HCT116 (cell line): Measurements from ENCODE around the gene GNG2.

Source experiments
- CBX3 ChIP-seq: IDR thresholded peaks from 2 replicates; pipeline ENCODE4 v1.6.1; 2012; ENCODE audit warnings: low read depth
- EZH2 ChIP-seq: fragments of 200-600 bp; sonication (generic); IDR thresholded peaks from 2 replicates; pipeline ENCODE4 v1.6.1; 2017; ENCODE audit warnings: antibody characterized with exemption, mixed run types
- EZH2phosphoT487 ChIP-seq: fragments of 200-600 bp; IDR thresholded peaks from 2 replicates; pipeline ENCODE4 v1.6.1; 2018; ENCODE audit warnings: antibody characterized with exemption, borderline replicate concordance
- FOSL1 ChIP-seq: IDR thresholded peaks from 2 replicates; pipeline ENCODE4 v1.6.1; 2012; ENCODE audit warnings: low read depth
- POLR2A ChIP-seq: IDR thresholded peaks from 2 replicates; pipeline ENCODE4 v1.7.0; 2011; ENCODE audit warnings: borderline replicate concordance; ENCODE audit not compliant: insufficient read depth, insufficient read length; ENCODE audit errors: extremely low read depth
- POLR2AphosphoS5 ChIP-seq: IDR thresholded peaks from 2 replicates; pipeline ENCODE4 v1.6.1; 2011; ENCODE audit warnings: mild to moderate bottlenecking, low read depth, low read length, moderate library complexity
- RAD21 ChIP-seq: IDR thresholded peaks from 2 replicates; pipeline ENCODE4 v1.6.1; 2012; ENCODE audit warnings: low read depth, mild to moderate bottlenecking
- REST ChIP-seq: IDR thresholded peaks from 2 replicates; pipeline ENCODE4 v1.6.1; 2012; ENCODE audit warnings: low read depth
- SP1 ChIP-seq: IDR thresholded peaks from 2 replicates; pipeline ENCODE4 v1.6.1; 2012; ENCODE audit warnings: low read depth
- SRF ChIP-seq: IDR thresholded peaks from 2 replicates; pipeline ENCODE4 v1.6.1; 2012; ENCODE audit warnings: low read depth
- ZFX ChIP-seq: fragments of 450-650 bp; IDR thresholded peaks from 2 replicates; pipeline ENCODE4 v1.6.1; 2017
- ZNF274 ChIP-seq: fragments of 200-500 bp; sonication (Bioruptor generic); IDR thresholded peaks from 2 replicates; pipeline ENCODE4 v1.6.1; 2014; ENCODE audit warnings: mild to moderate bottlenecking, low read depth, low read length, inconsistent platforms
- TF ChIP-seq, protein P1 (sequence below), 3 experiments: fragments of 200-600 bp in 1 of 3; sonication (generic) in 1 of 3; IDR thresholded peaks in 2 of 3; conservative IDR thresholded peaks in 1 of 3; 2 replicates each; pipeline ENCODE4 v1.5.1; 2012 to 2017; ENCODE audit warnings: low read depth in 2 of 3, low read length in 2 of 3, antibody characterized with exemption in 1 of 3, borderline replicate concordance in 1 of 3, control low read depth in 1 of 3, mild to moderate bottlenecking in 1 of 3, mixed read lengths in 1 of 3, mixed run types in 1 of 3, moderate library complexity in 1 of 3; ENCODE audit not compliant: insufficient read depth in 1 of 3
- TF ChIP-seq, protein P2 (sequence below): IDR thresholded peaks from 2 replicates; pipeline ENCODE4 v1.6.1; 2012

- TF ChIP-seq, protein P1, sequence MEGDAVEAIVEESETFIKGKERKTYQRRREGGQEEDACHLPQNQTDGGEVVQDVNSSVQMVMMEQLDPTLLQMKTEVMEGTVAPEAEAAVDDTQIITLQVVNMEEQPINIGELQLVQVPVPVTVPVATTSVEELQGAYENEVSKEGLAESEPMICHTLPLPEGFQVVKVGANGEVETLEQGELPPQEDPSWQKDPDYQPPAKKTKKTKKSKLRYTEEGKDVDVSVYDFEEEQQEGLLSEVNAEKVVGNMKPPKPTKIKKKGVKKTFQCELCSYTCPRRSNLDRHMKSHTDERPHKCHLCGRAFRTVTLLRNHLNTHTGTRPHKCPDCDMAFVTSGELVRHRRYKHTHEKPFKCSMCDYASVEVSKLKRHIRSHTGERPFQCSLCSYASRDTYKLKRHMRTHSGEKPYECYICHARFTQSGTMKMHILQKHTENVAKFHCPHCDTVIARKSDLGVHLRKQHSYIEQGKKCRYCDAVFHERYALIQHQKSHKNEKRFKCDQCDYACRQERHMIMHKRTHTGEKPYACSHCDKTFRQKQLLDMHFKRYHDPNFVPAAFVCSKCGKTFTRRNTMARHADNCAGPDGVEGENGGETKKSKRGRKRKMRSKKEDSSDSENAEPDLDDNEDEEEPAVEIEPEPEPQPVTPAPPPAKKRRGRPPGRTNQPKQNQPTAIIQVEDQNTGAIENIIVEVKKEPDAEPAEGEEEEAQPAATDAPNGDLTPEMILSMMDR (IDR thresholded peaks at IDR 0.05 in 2 of 3, conservative IDR thresholded peaks at IDR 0.05 in 1 of 3; ENCODE audit: borderline replicate concordance in 1 of 3, insufficient read depth in 1 of 3, low read depth in 2 of 3, low read length in 2 of 3) = no peak
- no peak for TF ChIP-seq EZH2
- no peak for TF ChIP-seq SP1
- no peak for TF ChIP-seq SRF
- TF ChIP-seq, protein P2, sequence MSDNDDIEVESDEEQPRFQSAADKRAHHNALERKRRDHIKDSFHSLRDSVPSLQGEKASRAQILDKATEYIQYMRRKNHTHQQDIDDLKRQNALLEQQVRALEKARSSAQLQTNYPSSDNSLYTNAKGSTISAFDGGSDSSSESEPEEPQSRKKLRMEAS = no peak
- TF ChIP-seq ZFX = no peak
- TF ChIP-seq POLR2AphosphoS5 = no peak
- TF ChIP-seq ZNF274 = no peak
- no peak for TF ChIP-seq POLR2A
- no peak for TF ChIP-seq REST
- TF ChIP-seq CBX3 = no peak
- no peak for TF ChIP-seq RAD21
- no peak for TF ChIP-seq EZH2phosphoT487
- TF ChIP-seq FOSL1 = no peak
These were observed 38.6 kb upstream of the GNG2 start for GRCh38 chr14:51821822-51822221.
